Stimulated activated CD4-positive, alpha-beta T cell treated with anti-CD3 and anti-CD28 coated beads, Interleukin-2, amount 100 ng/mL, for 4 hours (primary cell): Measurements from ENCODE around the gene LRRC63.
"Not testable (repeated sequence)": the region's sequence is repeated elsewhere in the genome, so short reads cannot be mapped to it uniquely, and the experiment has no call there.

Experiments
- DNase-seq: peaks from one replicate; pipeline ENCODE4 v3.0.0-alpha.2; 2020; ENCODE audit warnings: low read depth

The LRRC63 gene

DNA sequence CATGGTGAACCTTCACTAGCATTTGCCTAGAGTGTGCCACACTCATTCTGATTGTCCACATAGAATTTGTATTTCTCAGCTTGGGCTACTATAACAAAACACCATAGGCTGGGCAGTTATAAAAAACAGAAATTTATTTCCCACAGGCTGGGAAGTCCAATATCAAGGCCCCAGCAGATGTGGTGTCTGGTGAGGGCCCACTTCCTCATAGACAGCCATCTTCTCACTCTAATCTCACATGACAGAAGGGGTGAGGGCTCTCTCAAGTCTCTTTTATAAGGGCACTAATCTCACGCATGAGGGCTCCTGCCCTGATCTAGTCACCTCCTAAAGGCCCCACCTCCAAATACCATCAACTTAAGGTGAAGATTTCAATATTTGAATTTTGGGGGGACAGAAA lies 53.6 kb downstream of the LRRC63 start:
- DNase-seq: no peak

DNA sequence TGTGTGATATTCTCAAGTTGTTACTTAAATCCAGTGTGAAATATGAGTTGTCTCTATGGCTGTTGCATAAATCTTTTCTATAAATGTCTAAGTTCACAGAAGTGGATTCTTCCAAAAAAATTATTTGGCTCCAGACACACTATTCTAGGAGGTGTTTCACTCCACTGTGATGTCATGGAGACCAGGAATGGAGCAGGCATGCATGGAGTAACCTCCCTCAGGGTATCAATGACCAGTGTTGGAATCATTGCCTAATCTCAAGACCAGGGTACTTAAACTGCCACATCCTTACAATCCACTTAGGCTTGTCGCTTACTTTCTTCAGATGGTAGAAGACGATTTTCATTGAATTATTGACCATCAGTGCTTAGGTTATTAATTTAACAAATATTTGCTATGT lies 55.4 kb downstream of the LRRC63 start:
- no peak for DNase-seq

DNA sequence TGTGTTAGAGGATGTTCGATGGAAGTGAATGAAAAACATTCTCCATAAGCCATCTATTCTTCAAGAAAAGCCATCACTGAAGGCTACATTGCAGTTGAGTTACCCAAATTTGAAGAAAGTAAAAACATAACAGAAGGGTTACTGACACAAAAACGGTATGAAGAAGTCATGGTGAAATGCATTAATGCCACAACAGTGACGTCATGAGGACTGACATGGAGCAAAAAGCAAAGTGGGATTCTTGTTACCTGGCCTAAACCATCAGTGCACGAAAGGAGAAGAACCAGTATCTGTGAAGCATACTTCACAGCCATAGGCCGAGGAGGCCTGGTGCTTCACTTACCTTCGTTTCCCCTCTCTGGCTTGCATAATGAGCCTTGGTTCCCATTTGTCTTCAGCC lies 58.7 kb downstream of the LRRC63 start:
- DNase-seq: no peak

DNA sequence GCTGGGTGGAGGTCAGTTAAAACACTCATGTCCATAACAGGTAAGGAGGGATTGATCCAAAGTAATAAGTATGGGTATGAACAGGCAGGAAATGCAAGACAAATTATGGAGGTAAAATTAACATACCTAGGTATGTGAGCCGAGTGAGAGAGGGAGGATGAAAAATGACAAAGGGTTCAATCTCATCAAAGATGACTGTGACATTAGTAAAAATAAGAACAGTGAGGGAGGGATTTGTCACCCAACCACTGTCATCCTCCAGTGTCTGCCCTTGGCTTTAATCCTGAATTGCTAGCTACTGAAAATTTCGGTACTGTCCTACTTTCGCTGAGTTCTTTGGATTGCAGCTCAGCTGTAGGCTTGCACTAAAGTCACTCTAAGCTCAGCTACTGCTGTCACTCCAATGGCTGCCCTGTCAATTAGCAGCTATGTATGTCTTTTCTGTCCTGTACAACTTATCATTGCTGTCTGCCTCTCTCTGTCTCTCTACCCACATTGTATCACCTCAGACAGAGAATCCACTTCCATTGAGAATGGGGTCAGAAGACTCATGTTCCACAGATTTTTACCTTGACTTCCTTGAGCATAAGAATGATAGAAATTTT lies 62.5 kb downstream of the LRRC63 start:
- DNase-seq: no peak

DNA sequence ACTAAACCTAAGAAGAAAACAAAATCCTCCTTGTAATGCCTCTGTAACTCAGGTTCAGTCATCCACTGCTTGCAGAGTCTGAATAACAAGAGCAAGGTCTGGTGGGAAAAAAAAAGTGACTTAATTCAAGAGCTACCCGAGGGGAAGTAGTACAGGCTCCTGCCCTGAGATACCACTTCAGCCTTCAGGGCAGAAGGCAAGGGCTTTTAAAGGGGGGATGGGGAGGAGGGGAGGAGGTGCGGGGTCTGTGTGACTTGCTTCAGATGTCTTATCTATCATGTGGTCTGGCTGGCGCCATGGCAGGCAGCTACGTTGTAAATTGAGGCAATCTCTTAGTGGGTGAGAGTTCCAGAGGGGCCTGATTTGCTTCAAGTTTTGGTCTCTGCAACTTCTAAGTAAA lies 66.7 kb downstream of the LRRC63 start:
- DNase-seq: no peak

DNA sequence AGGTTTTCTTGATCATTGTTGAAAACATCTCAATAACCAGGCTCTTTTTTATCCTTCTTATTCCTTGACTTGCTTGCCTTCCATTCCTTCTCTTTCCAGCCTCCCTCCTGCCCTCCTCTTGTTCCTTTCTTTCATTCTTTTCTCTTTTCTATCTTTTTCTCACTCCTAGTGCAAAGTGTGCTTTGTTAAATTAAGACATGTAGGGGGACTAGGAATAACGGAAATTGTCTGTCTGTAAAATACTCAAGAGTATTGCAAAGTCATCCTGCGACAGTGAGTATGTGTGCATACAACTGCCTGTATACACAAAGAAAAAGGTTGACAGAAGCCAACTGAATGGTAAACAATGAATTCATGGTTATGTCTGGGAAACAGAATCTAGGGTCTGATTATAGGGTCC lies 70.1 kb downstream of the LRRC63 start:
- no peak for DNase-seq

DNA sequence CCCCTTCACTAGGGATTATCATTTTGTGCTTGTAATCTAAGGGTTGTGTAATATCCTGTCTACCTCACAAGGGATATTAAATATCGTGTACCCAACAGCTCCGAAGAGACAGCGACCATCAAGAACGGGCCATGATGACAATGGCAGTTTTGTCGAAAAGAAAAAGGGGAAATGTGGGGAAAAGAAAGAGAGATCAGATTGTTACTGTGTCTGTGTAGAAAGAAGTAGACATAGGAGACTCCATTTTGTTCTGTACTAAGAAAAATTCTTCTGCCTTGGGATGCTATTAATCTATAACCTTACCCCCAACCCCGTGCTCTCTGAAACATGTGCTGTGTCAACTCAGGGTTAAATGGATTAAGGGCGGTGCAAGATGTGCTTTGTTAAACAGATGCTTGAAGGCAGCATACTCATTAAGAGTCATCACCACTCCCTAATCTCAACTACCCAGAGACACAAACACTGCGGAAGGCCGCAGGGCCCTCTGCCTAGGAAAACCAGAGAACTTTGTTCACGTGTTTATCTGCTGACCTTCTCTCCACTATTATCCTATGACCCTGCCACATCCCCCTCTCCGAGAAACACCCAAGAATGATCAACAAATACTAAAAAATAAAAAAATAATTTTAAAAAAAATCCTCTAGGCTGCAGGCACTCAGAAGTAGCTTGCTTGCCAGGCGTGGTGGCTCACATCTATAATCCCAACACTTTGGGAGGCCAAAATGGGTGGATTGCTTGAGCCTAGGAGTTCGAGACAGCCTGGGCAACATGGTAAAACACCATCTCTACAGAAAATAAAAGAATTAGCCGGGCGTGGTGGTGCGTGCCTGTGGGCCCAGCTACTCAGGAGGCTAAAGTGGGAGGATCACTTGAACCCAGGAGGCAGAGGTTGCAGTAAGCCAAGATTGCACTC lies 72.4 kb downstream of the LRRC63 start:
- DNase-seq: not testable (repeated sequence)

DNA sequence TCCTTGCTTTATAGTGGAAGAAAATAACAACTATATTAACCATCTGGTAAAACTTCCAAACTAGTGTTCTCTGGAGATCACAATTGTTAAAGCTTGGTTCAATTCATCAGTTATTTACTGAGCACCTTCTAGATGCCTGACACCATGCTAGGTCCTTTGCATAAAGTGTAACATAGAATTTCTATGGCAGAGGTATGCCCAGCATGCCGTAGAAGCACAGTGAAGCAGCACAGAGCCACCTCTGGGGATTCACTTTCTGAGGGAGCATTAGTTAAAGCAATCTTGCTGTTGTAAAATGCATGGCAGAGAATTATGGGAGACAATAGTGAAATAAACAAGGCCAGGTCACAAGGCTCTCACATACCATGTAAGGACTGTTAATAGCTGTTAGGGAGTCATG lies 75.2 kb downstream of the LRRC63 start:
- no peak for DNase-seq

DNA sequence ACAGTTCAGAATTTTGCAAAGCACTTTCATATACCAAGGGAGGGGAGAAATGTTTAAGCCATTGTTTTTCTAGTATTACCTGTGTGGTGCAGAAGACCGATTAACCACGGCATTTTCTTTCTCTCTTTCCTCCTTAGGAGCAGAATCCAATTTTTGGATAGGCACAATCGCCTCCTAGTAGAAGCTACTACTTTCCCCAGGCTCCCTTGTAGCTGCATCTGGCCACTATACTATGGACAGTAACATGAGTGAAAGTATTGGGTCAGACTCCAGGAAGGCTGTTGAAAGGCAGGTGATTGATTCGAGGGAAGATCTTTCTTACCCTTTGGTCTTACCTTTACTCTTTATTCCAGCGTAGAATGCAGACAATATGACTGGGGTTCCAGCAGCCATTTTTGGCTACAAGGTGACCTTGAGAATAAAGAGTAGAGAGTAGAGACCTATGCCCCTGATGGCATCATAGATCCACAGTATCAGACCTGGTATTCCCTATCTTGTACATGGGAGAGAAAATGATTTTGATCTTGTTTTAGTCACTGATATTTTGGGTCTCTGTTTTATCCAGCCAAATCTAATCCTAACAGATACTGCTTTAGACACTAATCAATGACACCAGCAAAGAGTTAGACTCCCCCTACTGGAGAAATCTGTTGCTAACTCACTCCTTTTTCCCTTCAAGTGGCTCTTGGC lies 77.0 kb downstream of the LRRC63 start:
- peak; percentile 19 for DNase-seq

DNA sequence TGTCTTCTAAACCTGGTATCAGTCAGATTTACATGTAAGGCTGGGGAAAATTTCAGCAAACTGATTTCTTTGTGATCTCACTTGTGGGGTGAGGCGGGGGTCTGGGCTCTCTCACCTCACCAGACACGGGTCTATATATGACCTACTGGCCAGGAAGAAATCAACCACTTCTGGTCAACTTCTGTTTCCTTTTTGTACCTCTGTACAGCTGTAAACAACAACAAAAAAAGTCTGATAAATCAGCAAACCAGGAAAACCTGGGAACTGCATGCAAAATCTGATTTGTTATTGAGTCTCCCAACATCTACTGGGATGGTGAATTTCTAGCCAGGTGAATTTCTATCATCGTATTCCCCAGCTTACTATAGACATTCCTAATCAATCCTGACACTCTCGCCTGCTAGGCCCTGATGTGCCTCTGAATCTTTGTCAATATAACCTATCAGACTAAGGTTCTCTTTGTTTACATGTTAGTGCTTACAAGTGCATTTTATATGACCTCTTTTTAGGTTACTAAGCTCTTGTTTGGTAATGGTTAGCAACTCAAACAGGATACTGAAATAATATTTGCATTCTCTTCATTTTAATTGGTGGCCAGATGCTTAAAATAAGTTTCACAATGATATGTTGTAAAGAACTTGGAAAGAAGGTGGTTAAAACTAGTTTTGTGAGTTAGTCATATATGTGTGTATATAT lies 77.7 kb downstream of the LRRC63 start:
- DNase-seq: no peak

DNA sequence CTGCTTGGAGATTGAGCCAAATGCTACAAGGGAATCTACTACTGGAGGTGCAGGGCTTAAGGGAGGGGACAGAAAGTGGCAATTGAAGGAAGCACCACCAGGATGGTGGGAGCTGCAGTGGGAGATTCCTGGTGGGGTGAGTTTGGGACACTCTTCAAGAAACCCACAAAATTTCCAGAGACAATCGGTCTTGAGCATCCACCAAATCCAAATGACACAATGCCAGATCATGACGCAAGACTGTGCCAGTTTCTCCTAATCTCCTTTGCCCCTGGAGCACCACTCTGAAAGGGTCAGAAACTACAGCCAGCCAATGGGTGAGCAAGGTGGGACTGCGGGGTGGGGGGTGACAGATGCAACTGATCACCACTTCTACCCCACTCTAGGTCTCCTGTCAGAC lies 78.7 kb downstream of the LRRC63 start:
- DNase-seq: no peak

DNA sequence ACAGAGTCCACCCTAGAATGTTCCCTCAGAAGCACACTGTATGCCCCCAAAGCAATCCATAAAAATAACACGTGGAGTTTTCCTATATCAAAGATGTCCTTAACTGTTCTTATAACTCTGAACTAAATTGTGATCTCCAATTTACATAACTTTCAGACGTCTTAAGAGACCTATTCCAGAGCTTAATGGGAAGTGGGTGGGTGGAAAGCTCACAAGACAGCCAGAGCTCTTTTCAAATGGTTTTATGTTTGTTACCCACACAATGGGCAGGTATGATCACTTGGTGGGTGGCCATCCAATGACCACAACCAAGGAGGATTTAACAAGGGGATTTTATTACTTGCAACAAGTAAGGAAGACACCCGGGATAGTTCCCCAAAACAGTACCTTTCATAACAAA lies 81.7 kb downstream of the LRRC63 start:
- DNase-seq: no peak

DNA sequence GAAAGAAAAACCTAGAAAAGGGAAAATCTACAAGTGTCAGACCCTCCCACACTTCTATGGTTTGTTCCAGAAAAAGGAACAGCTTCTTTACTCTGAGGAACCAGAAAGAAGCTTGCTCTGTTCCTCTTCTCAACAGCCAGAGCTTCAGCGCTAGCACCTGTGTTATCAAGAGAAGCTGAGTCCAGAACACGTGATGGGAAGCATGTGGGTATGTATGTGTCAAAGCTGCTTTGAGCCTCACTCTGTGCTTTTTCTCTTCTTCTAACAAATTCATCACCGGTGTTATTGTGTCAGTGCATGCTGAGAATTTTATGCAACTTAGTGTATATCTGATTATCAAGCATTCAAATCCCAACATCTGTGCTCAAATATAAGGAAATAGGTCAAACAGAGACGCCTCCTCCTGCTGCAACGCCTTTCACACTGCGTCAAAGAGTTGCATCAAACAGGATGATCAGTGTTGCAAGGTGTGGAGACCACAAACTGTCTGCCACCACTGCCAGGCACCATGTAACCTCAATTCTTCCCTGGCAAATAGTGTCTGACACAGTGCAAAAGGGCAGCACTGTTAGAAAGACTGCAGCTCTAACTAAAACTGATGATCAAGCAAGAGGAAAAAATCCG lies 83.9 kb downstream of the LRRC63 start:
- peak; percentile 29 for DNase-seq

DNA sequence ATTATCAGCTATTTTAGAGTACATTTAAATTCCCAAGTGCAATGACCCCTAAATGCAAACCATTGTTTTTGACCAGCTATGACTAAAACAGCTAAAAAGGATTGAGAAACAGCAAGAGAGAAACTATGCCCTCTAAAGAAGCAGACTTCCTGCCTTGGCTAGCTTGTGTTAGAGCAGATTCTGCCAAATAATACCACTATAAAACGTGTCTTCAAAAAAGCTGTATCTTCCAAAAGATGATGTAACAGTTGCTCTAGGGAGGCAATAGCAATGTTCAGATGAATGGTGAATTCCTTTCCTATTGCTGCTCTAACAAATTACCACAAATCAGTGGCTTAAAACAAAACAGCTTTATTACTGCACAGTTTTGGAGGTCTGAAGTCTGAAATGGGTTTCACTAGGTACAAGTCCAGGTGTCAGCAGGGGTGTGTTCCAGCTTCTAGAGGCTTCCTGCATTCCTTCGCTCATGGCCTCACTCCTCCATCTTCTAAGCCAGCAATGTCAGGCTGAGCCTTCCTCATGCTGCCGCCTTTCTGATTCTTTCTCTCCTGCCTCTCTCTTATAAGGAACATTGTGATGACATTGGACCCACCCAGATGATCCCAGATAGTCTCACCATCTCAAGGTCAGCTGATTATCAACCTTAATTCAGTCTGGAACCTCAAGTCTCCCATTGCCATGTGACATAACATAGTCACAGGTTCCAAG lies 84.5 kb downstream of the LRRC63 start:
- no peak for DNase-seq

DNA sequence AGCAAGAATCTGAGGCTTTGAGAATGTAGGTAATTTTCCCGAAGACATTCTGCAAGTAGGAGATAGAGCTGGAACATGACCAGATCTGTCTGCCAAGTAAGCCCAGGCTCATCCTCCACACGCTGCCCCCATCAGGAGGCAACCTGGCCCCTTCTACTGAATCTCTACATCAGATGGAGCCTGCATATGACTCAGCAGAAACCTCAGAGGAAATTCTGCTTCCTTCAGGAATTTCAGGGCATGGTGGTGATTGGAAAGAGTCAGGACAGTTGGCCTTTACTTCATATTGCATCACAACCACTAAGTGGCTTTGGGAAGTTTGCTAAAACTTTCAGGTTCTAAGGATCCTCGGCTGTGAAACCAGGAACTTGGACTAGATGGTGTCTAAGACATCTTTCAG lies 85.2 kb downstream of the LRRC63 start:
- DNase-seq: no peak

DNA sequence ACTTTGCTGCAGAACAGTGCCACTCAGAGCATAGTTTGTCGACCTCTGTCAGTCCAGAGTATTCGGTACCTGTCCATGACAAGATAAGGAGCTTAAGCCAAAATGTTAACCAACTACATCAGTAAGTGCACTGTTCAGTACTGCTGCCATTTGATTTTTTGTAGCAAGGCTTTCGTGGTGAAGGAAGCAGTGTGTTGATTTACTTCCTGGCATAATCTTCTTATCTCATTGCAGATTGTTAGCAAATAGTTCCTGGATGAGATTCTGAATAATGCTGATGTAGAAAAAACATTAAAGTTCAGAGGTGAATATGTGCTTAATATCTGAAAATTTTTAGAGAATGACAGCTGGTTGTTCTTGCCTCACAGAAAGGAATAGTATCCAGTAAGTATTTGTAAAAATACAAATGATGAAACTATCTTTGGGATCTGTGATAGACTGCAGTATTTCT lies 85.7 kb downstream of the LRRC63 start:
- no peak for DNase-seq

DNA sequence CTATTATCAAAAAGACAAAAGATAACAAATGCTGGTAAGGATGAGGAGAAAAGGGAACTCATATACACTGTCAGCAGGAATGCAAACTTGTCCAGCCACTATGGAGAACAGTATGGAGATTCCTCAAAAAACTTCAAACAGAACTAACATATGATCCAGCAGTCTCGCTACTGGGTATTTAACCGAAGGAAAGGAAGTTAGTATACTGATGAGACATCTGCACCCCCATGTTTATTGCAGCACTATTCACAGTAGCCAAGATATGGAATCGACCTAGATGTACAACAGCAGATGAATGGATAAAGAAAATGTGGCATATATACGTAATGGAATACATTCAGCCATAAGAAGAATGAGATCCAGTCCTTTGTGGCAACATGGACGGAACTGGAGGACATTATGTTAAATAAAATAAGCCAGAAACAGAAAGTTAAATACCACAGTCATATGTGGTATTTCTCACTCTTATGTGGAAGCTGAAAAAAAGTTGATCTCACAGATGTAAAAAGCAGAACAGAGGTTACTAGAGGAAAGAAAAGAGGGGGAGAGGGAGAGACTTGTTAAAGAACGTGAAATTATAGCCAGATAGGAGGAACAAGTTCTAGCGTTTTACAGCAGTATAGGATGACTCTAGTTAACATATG lies 92.1 kb downstream of the LRRC63 start:
- DNase-seq: no peak

DNA sequence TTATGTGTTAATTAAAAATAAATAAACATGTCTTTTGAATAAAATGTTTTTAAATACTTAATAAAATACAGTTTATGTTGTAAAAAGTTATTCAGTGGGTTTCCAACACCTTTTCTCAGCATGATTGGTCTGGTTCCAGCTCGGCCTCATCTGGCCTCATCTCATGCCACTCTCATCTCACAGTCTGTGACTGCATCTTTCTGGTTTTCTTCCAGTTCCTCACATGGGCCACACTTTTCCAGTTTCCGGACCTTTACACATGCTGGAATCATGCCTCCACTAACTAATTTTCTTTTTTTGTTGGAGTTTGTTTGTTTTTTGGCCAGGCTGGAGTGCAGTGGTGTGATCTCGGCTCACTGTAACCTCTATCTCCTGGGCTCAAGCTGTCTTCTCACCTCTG lies 92.8 kb downstream of the LRRC63 start:
- no peak for DNase-seq

DNA sequence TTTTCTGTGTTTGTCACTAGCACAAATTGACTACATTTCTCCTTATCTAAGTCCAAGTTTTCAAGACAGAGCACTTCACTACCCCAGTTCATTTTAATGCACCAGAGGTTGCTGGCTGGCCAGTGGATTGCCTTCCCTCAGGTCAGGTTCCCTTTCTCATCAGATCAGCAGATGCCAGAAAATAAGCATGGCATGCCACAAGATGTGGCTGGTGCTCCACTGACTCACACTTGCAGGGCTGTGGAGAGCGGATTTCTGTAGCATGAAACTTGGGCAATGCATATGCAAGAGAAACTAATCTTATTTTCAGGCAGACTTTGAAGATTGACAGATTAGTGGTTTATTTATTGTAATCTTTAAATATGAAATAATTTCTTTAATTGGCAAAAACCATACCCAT lies 95.8 kb downstream of the LRRC63 start:
- DNase-seq: no peak

DNA sequence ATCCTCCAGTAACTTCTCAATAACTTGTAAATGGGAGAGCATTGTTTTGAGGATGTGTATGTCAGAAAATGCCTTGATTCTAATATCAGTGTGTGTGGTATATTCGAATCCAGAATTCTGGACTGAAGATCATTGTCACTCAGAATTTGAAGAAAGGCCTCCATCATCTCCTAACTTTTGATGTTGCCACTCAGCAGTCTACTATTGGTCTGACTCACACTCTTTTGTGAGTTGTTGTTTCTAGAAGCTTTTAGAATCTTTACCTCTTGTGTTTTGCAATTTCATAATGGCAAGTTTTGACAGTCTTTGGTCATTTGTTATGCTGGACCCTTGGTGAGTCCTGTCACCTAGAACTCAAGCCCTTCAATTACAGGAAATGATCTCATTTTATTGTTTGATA lies 98.3 kb downstream of the LRRC63 start:
- no peak for DNase-seq

DNA sequence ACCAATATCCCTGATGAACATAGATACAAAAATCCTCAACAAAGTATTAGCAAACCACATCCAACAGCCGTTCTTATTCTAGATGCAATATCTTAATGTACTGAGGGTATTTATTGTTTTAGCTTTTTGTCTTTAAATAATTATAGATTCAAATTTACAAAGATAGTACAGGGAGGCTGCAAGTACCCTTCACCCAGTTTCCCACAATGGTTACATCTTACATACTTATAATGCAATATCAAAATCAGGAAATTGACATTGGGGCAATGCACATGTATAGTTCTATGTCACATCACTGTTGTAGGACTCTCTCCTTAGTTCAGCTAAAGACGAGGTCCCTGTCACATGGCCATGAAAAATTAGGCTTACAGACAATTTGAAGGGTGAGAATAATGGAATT lies 99.5 kb downstream of the LRRC63 start:
- no peak for DNase-seq
